22Rv1 (cell line): ENCODE data around the gene TRIOBP.

ENCODE experiments used
- H3K27ac ChIP-seq: fragments of 450-650 bp; 2 replicates; pipeline ENCODE4 v1.5.1; 2017
- ZFX ChIP-seq: fragments of 450-650 bp; IDR thresholded peaks from 2 replicates; pipeline ENCODE4 v1.6.1; 2017; ENCODE audit warnings: antibody characterized with exemption, borderline replicate concordance
- TF ChIP-seq, protein P1 (sequence below): fragments of 450-650 bp; IDR thresholded peaks from 2 replicates; pipeline ENCODE4 v1.5.1; 2017; ENCODE audit warnings: mild to moderate bottlenecking

TRIOBP gene

DNA sequence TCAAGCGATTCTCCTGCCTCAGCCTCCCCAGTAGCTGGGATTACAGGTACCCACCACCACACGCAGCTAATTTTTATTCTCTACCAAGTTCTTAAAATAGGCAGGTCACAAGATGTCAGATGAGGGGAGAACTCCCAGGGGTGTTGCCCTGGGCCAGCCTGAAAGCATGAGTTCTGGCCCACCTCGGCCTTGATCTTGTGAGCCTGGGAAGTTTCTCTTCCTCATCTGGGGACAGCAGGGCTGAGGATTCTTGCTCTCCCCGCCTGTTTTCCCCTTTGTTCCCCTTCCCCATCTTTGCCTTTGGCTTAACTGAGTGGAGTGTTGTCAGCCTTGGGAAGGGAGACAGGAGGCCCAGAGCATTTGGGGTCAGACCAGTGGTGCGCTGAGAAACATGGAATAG is 34.8 kb upstream of the TRIOBP start:
- H3K27ac ChIP-seq: no peak overlapping the region
- no peak for TF ChIP-seq ZFX
- TF ChIP-seq, protein P1, sequence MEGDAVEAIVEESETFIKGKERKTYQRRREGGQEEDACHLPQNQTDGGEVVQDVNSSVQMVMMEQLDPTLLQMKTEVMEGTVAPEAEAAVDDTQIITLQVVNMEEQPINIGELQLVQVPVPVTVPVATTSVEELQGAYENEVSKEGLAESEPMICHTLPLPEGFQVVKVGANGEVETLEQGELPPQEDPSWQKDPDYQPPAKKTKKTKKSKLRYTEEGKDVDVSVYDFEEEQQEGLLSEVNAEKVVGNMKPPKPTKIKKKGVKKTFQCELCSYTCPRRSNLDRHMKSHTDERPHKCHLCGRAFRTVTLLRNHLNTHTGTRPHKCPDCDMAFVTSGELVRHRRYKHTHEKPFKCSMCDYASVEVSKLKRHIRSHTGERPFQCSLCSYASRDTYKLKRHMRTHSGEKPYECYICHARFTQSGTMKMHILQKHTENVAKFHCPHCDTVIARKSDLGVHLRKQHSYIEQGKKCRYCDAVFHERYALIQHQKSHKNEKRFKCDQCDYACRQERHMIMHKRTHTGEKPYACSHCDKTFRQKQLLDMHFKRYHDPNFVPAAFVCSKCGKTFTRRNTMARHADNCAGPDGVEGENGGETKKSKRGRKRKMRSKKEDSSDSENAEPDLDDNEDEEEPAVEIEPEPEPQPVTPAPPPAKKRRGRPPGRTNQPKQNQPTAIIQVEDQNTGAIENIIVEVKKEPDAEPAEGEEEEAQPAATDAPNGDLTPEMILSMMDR: no peak

DNA sequence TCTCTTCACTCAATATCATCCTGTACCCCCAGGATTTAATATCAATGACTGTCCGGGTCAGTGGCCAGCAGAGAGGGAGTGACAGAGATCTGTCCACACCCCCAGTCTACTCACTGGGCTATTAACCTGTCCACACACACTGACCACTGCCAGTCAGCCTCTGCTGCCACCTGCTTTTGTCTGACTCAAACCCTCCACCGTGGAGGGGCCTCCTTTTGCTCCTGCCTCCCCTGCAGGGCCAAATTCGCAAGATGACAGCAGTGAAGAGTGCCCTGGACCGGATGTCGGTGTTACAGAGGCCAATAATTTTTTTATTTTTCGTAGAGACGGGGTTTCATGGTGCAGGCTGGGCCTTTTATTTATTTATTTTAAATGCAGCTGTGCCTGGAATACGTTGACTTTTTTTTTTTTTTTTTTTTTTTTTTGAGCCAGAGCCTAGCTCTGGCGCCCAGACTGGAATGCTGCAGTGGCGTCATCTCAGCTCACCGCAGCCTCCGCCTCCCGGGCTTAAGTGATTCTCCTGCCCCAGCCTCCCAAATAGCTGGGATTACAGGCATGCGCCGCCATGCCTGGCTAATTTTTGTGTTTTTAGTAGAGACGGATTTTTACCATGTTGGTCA is 33.2 kb upstream of the TRIOBP start:
- TF ChIP-seq, protein P1: no peak
- TF ChIP-seq ZFX: no peak
- H3K27ac ChIP-seq: no peak overlapping the region; the same call in 1 of the 2 replicates

DNA sequence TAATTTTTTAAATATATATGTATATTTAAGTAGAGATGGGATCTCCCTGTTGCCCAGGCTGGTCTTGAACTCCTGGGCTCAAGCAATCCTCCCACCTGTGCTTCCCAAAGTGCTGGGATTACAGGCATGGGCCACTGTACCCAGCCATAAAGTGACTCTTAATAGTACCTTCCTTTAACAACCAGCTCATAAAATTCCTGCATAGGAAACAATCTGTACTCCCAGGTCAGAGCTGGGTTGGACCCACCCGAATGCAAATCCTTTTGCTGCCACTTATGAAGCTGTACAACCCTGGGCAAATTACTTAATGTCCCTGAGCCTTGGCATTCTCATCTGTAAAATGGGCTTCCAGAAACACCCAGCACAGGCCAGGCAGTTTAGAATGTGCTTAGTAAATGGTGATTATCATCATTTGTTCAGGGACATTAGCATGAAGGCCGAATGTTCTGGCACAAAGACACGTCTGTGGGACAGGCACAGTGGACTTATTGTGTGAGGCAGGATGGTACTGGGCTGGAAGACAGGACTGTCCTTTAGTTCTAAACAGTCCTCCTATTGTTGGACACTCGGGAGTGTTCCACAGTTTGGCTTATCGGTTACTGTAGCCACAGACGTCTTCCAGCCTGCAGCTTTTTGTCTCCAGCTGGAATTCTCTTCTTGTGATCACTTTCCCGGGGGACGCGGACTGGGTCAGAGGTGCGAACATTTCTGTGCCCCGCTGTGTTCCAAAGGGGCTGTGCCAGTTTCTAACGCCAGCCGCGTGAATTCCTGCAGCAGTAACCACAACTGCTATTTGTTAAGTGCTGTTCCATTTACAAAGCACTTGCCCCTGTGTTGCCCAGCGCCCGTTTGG is 32.4 kb upstream of the TRIOBP start:
- peak overlapping the region; percentile 5; the same call in 1 of the 2 replicates for H3K27ac ChIP-seq
- TF ChIP-seq, protein P1: no peak

DNA sequence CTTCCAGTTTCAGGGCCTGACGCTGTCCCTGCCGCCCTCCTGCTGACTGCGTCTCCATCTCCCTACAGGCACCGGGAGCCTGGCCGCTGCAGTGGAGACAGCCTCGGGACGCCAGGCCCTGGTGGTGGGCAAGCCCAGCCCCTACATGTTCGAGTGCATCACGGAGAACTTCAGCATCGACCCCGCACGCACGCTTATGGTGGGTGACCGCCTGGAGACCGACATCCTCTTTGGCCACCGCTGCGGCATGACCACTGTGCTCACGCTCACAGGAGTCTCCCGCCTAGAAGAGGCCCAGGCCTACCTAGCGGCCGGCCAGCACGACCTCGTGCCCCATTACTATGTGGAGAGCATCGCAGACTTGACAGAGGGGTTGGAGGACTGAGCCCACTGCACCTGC is 31.4 kb upstream of the TRIOBP start:
- TF ChIP-seq, protein P1: no peak
- no peak for TF ChIP-seq ZFX
- H3K27ac ChIP-seq: no peak overlapping the region

DNA sequence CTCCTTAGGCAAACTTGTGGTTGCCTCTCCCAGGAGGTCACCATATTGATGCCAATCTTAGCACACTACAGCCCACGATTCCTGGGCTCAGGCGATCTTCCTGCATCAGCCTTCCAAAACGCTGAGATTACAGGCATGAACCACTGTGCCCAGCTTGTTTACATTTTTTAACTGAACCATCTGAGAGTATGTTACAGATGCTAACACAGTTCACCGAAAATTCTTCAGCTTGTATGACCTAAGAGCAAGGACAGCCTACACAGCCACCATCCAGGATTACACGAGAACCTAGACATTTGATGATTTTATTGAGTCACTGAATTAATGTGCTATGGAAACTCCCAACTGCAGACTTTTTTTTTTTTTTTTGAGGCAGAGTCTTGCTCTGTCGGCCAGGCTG is 27.3 kb upstream of the TRIOBP start:
- TF ChIP-seq ZFX: no peak
- TF ChIP-seq, protein P1: no peak
- H3K27ac ChIP-seq: no peak overlapping the region

DNA sequence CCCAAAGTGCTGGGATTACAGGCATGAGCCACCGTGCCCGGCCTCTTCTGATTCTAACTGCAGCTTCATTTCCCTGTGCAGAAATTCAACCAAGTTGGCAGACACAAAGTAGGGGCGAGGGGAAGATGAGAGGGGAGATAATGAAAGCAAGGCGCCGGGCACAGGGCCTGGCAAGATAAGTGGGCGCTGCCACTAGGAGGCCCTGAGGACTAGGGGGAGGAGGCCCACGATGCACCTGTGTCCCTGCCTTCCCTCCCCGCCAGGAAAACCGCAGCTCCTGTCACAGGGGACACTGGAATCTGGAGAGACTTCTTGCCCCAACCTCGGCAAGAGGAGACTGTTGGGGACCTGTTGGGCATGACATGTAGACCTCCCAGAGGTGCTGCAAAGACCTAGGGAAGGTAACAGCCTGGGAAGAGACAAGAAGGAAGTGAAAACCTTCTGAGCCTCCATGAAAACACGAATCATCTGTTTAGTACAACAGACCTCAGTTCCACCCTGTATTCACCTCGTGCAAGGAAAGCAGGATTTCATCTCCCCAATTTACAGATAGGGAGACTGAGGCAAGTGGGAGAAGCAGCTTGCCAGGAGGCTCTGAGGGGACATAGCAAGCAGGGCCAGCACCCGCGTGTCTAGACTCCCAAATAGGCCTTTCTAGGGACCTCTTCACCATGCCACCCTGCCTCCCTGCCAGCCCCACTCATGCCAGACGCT is 24.5 kb upstream of the TRIOBP start:
- no peak for TF ChIP-seq ZFX
- TF ChIP-seq, protein P1: no peak
- H3K27ac ChIP-seq: no peak overlapping the region

DNA sequence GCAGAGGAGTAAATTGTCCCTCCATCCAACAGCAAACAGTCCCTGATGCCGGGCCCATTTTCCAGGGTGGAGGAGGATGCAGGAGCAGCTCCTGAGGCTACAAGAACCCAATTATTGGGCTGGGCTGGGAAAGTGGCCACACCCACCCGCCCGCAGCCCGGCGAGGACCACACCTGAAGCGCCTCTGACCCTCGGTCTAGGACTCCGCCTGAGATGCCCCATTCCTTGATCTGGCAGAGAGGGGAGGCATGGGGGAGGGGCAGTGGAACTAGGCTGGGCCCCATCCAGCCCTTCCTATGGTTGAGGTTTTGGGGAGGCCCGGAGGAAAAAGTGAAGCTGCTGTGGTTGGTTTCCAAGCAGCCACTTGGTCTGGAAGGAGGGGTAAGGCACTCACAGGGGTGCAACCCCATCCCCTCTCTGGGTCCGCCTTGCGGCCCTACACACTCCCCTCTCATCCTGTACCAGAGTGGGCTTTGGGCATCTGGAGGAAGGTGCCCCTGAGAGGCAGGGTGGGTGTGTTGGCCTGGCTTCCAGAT is 23.9 kb upstream of the TRIOBP start:
- no peak overlapping the region for H3K27ac ChIP-seq
- TF ChIP-seq, protein P1: no peak
- no peak for TF ChIP-seq ZFX
